HEK293 (cell line): Measurements from ENCODE around the gene LRRTM4.

Experiments
- CTCF ChIA-PET: fragments of 350-600 bp; formaldehyde crosslinking; extraction: SDS; loops from one replicate; lab custom pipeline; 2021; ENCODE audit warnings: antibody characterized with exemption; lab: Yijun Ruan, JAX
- POLR2A ChIA-PET: fragments of 300-600 bp; formaldehyde crosslinking; extraction: SDS; loops from one replicate; lab custom pipeline; 2020; ENCODE audit warnings: antibody characterized with exemption, inconsistent platforms; lab: Yijun Ruan, JAX
- H3K27ac ChIP-seq: fragments of 200-500 bp; sonication (Bioruptor generic); 2 replicates; pipeline ENCODE4 v1.5.1; 2014; ENCODE audit warnings: low read depth, low read length, control low read depth, inconsistent platforms; ENCODE audit errors: extremely low read depth
- H3K36me3 ChIP-seq, 2 experiments: fragments of 200-500 bp in 1 of 2; sonication (Bioruptor generic) in 1 of 2; 1 replicate in 1 of 2; 2 replicates in 1 of 2; pipeline ENCODE4 v1.5.1; 2014 to 2017; ENCODE audit warnings: inconsistent platforms in 2 of 2, low read length in 2 of 2; ENCODE audit not compliant: control insufficient read depth in 2 of 2, insufficient read depth in 1 of 2
- H3K4me1 ChIP-seq: fragments of 200-500 bp; sonication (Bioruptor generic); 2 replicates; pipeline ENCODE4 v1.5.1; 2014; ENCODE audit warnings: mild to moderate bottlenecking, low read length, inconsistent platforms; ENCODE audit not compliant: control insufficient read depth, insufficient read depth
- H3K4me3 ChIP-seq: 2 replicates; pipeline ENCODE4 v1.5.1; 2011; ENCODE audit warnings: low read depth, mild to moderate bottlenecking, control low read depth, low read length, moderate library complexity
- H3K9me3 ChIP-seq: fragments of 200-500 bp; sonication (Bioruptor generic); 2 replicates; pipeline ENCODE4 v1.5.1; 2014; ENCODE audit warnings: low read depth, low read length, inconsistent platforms; ENCODE audit not compliant: control insufficient read depth, insufficient read depth
- BCL6B ChIP-seq: fragments of 450-650 bp; formaldehyde crosslinking; IDR thresholded peaks from 2 replicates; pipeline ENCODE4 v1.5.1; 2017; ENCODE audit warnings: missing biosample characterization, missing genetic modification characterization
- PATZ1 ChIP-seq: fragments of 450-650 bp; formaldehyde crosslinking; IDR thresholded peaks from 2 replicates; pipeline ENCODE4 v1.5.1; 2016; ENCODE audit warnings: missing biosample characterization, missing genetic modification characterization
- PRDM6 ChIP-seq: fragments of 450-650 bp; formaldehyde crosslinking; IDR thresholded peaks from 2 replicates; pipeline ENCODE4 v1.5.1; 2017; ENCODE audit warnings: missing biosample characterization, missing genetic modification characterization
- RBAK ChIP-seq: fragments of 450-650 bp; formaldehyde crosslinking; IDR thresholded peaks from 2 replicates; pipeline ENCODE4 v1.5.1; 2016; ENCODE audit warnings: missing biosample characterization, missing genetic modification characterization
- REST ChIP-seq: fragments of 450-650 bp; formaldehyde crosslinking; IDR thresholded peaks from 2 replicates; pipeline ENCODE4 v1.5.1; 2016; ENCODE audit warnings: missing biosample characterization, missing genetic modification characterization
- SCRT2 ChIP-seq: fragments of 450-650 bp; formaldehyde crosslinking; IDR thresholded peaks from 2 replicates; pipeline ENCODE4 v1.5.1; 2016; ENCODE audit warnings: missing biosample characterization, missing genetic modification characterization
- SP7 ChIP-seq: fragments of 450-650 bp; formaldehyde crosslinking; IDR thresholded peaks from 2 replicates; pipeline ENCODE4 v1.5.1; 2016; ENCODE audit warnings: missing biosample characterization, missing genetic modification characterization
- WT1 ChIP-seq: fragments of 450-650 bp; formaldehyde crosslinking; IDR thresholded peaks from 2 replicates; pipeline ENCODE4 v1.5.1; 2016; ENCODE audit warnings: missing biosample characterization, missing genetic modification characterization
- ZBTB8A ChIP-seq: fragments of 450-650 bp; formaldehyde crosslinking; IDR thresholded peaks from 2 replicates; pipeline ENCODE4 v1.5.1; 2016; ENCODE audit warnings: missing biosample characterization, missing genetic modification characterization
- ZFP3 ChIP-seq: fragments of 450-650 bp; formaldehyde crosslinking; IDR thresholded peaks from 2 replicates; pipeline ENCODE4 v1.5.1; 2016; ENCODE audit warnings: low read depth, missing biosample characterization, missing genetic modification characterization
- ZFP41 ChIP-seq: fragments of 450-650 bp; formaldehyde crosslinking; IDR thresholded peaks from 2 replicates; pipeline ENCODE4 v1.5.1; 2016; ENCODE audit warnings: missing biosample characterization, missing genetic modification characterization, borderline replicate concordance
- ZIC2 ChIP-seq: fragments of 450-650 bp; formaldehyde crosslinking; IDR thresholded peaks from 2 replicates; pipeline ENCODE4 v1.5.1; 2016; ENCODE audit warnings: missing biosample characterization, missing genetic modification characterization
- ZNF221 ChIP-seq: fragments of 450-650 bp; formaldehyde crosslinking; IDR thresholded peaks from 2 replicates; pipeline ENCODE4 v1.5.1; 2017; ENCODE audit warnings: missing biosample characterization, missing genetic modification characterization, borderline replicate concordance
- ZNF248 ChIP-seq: fragments of 450-650 bp; formaldehyde crosslinking; IDR thresholded peaks from 2 replicates; pipeline ENCODE4 v1.5.1; 2017; ENCODE audit warnings: missing biosample characterization, missing genetic modification characterization
- ZNF394 ChIP-seq: fragments of 450-650 bp; formaldehyde crosslinking; IDR thresholded peaks from 2 replicates; pipeline ENCODE4 v1.5.1; 2016; ENCODE audit warnings: missing biosample characterization, missing genetic modification characterization, mild to moderate bottlenecking, moderate library complexity, borderline replicate concordance
- ZNF404 ChIP-seq: fragments of 450-650 bp; formaldehyde crosslinking; IDR thresholded peaks from 2 replicates; pipeline ENCODE4 v1.5.1; 2017; ENCODE audit warnings: missing biosample characterization, missing genetic modification characterization
- ZNF473 ChIP-seq: fragments of 450-650 bp; formaldehyde crosslinking; IDR thresholded peaks from 2 replicates; pipeline ENCODE4 v1.5.1; 2017; ENCODE audit warnings: missing biosample characterization, missing genetic modification characterization
- ZNF529 ChIP-seq: fragments of 450-650 bp; formaldehyde crosslinking; IDR thresholded peaks from 2 replicates; pipeline ENCODE4 v1.5.1; 2017; ENCODE audit warnings: missing genetic modification characterization, missing biosample characterization; ENCODE audit not compliant: insufficient replicate concordance
- ZNF548 ChIP-seq: fragments of 450-650 bp; formaldehyde crosslinking; IDR thresholded peaks from 2 replicates; pipeline ENCODE4 v1.5.1; 2016; ENCODE audit warnings: missing biosample characterization, missing genetic modification characterization
- ZNF639 ChIP-seq: fragments of 450-650 bp; formaldehyde crosslinking; IDR thresholded peaks from 2 replicates; pipeline ENCODE4 v1.5.1; 2016; ENCODE audit warnings: missing biosample characterization, missing genetic modification characterization
- ZNF837 ChIP-seq: fragments of 450-650 bp; formaldehyde crosslinking; IDR thresholded peaks from 2 replicates; pipeline ENCODE4 v1.5.1; 2016; ENCODE audit warnings: missing biosample characterization, missing genetic modification characterization
- ZXDB ChIP-seq: fragments of 450-650 bp; formaldehyde crosslinking; IDR thresholded peaks from 2 replicates; pipeline ENCODE4 v1.5.1; 2016; ENCODE audit warnings: missing biosample characterization, missing genetic modification characterization

The LRRTM4 gene

GRCh38 chr2:77054938-77055337 is 467.2 kb downstream of the LRRTM4 start:
- POLR2A ChIA-PET, result no interaction called here
- H3K4me3 ChIP-seq, result no peak overlapping the region
- no peaks in the 10 kb centered on the region for H3K9me3 ChIP-seq
- TF ChIP-seq ZNF548, result no peak
- no peak for TF ChIP-seq ZNF473 (tag by site-specific recombination)
- peak; percentile 85 for TF ChIP-seq REST
- no peak for TF ChIP-seq WT1 (tag by site-specific recombination)
- H3K27ac ChIP-seq, result no peak overlapping the region
- CTCF ChIA-PET, result no interaction called here
- no peaks in the 10 kb centered on the region for H3K4me1 ChIP-seq
- H3K36me3 ChIP-seq, result no peaks in the 10 kb centered on the region

GRCh38 chr2:77046339-77046738 is 475.8 kb downstream of the LRRTM4 start:
- ChIA-PET CTCF (no interaction called here), POLR2A (no interaction called here)
- no peaks in the 10 kb centered on the region for H3K4me1 ChIP-seq
- no peaks in the 10 kb centered on the region for H3K36me3 ChIP-seq
- no peak overlapping the region for H3K4me3 ChIP-seq
- H3K27ac ChIP-seq, result no peak overlapping the region
- TF ChIP-seq ZNF248 (tag by site-specific recombination) (no peak), ZFP3 (tag by site-specific recombination) (no peak), ZXDB (no peak), ZNF394 (tag by site-specific recombination) (no peak), ZNF473 (tag by site-specific recombination) (no peak), PRDM6 (tag by site-specific recombination) (no peak), SP7 (tag by site-specific recombination) (no peak), BCL6B (no peak), SCRT2 (no peak), ZNF404 (no peak), ZIC2 (tag by site-specific recombination) (no peak), ZNF529 (no peak), ZNF639 (tag by site-specific recombination) (no peak), PATZ1 (tag by site-specific recombination) (no peak), ZNF221 (tag by site-specific recombination) (no peak), ZBTB8A (tag by site-specific recombination) (no peak), ZFP41 (tag by site-specific recombination) (no peak), ZNF837 (tag by site-specific recombination) (no peak), RBAK (tag by site-specific recombination) (no peak)
- TF ChIP-seq, all 188 proteins: peak for 0
- H3K9me3 ChIP-seq, result no peaks in the 10 kb centered on the region
